Endodermal cell (in vitro differentiated cells): ENCODE results near the gene KCNMA1. TPM values are rescaled to one million over a fixed set of nuclear protein-coding genes. Genes with fewer than 3 reads are reported as not detected.

ENCODE experiments used
- DNase-seq: peaks from one replicate; pipeline ENCODE4 v3.0.0-alpha.2; 2017
- H3K27ac ChIP-seq: 2 replicates; pipeline ENCODE4 v1.5.1; 2013; ENCODE audit warnings: mild to moderate bottlenecking, low read depth, low read length, moderate library complexity
- H3K27me3 ChIP-seq: 2 replicates; pipeline ENCODE4 v1.6.1; 2013; ENCODE audit warnings: mild to moderate bottlenecking, low read length, moderate library complexity; ENCODE audit not compliant: insufficient read depth, control insufficient read depth, poor library complexity, severe bottlenecking
- H3K36me3 ChIP-seq: 2 replicates; pipeline ENCODE4 v1.7.0; 2013; ENCODE audit warnings: mild to moderate bottlenecking, low read length, moderate library complexity; ENCODE audit not compliant: control insufficient read depth, insufficient read depth
- H3K4me1 ChIP-seq: one replicate; pipeline ENCODE4 v1.7.0; 2013; ENCODE audit warnings: low read length; ENCODE audit not compliant: control insufficient read depth, insufficient read depth
- H3K4me3 ChIP-seq: 2 replicates; pipeline ENCODE4 v1.5.1; 2013; ENCODE audit warnings: mild to moderate bottlenecking, low read length, moderate library complexity
- H3K9ac ChIP-seq: 2 replicates; pipeline ENCODE4 v1.6.1; 2013; ENCODE audit warnings: mild to moderate bottlenecking, low read length, moderate library complexity; ENCODE audit not compliant: poor library complexity, severe bottlenecking; ENCODE audit errors: extremely low read depth
- H3K9me3 ChIP-seq: 2 replicates; pipeline ENCODE4 v1.6.1; 2013; ENCODE audit warnings: mild to moderate bottlenecking, low read length, moderate library complexity; ENCODE audit not compliant: control insufficient read depth
- H3K27ac Mint-ChIP-seq: 2 replicates; pipeline ENCODE4 v1.8.0; 2020; ENCODE audit warnings: mixed read lengths
- H3K27me3 Mint-ChIP-seq: 2 replicates; pipeline ENCODE4 v1.8.0; 2021; ENCODE audit warnings: mild to moderate bottlenecking, mixed read lengths; ENCODE audit not compliant: insufficient read depth
- H3K36me3 Mint-ChIP-seq: 2 replicates; pipeline ENCODE4 v1.8.0; 2020; ENCODE audit warnings: low read depth, mixed read lengths
- H3K4me1 Mint-ChIP-seq: 2 replicates; pipeline ENCODE4 v1.8.0; 2020; ENCODE audit warnings: mixed read lengths
- H3K4me3 Mint-ChIP-seq: 2 replicates; pipeline ENCODE4 v1.8.0; 2020; ENCODE audit warnings: mild to moderate bottlenecking, moderate library complexity, mixed read lengths
- H3K9me3 Mint-ChIP-seq: 2 replicates; pipeline ENCODE4 v1.8.0; 2020; ENCODE audit warnings: mild to moderate bottlenecking, mixed read lengths
- WGBS, 2 experiments: methylation state at CpG; one replicate each; pipeline versions ENCODE4 v1.1.5 to v1.1.7; 2013; ENCODE audit warnings: missing lambda C conversion rate in 2 of 2, mixed read lengths in 1 of 2; ENCODE audit not compliant: insufficient coverage in 1 of 2, insufficient read length in 1 of 2; 5-methylcytosine and 5-hydroxymethylcytosine counted together
- total RNA-seq, 2 donors: library from RNA; stranded (reverse); fragmentation: NEBNext Ultra II Directional in 1 of 2; extraction: Animal tissue kit (Norgen Biotek cat#: 25700) in 1 of 2; gene quantifications; 2 replicates in 1 of 2; 3 replicates in 1 of 2; pipeline ENCODE4 v1.2.1, GENCODE V29; 2021
- TF ChIP-seq, protein P1 (sequence below): fragments of 200-600 bp; sonication (generic); conservative IDR thresholded peaks from 2 replicates; pipeline ENCODE4 v1.5.0; 2021; ENCODE audit warnings: antibody characterized with exemption, mild to moderate bottlenecking

The KCNMA1 gene
- total RNA-seq, 2 donors from 2014 or later = 0.55 to 1.3 TPM

DNA sequence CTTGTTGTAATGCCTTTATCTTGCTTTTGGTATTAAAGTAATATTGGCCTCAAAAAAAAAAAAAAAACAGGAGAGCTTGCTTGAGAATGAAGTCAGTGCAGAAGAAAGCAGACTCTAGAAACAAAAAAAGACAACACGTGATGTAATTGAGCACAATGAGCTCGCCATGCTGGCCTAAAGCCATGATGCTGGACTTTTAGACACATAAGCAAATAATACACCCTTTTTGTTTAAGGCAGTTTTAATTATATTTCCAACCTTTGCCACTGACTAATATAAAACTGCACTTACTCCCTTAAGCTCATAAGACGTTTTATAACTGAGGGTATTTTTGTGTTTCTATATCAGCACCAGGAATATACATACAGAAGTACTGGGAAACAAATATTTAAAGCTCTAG, 798.3 kb downstream of the KCNMA1 start:
- peaks cover 4% of the 10 kb centered on the region for H3K27me3 Mint-ChIP-seq
- peaks cover 2% of the 10 kb centered on the region for H3K9me3 Mint-ChIP-seq
- Histone ChIP-seq H3K27ac (no peak overlapping the region), H3K36me3 (no peaks in the 10 kb centered on the region), H3K9me3 (no peaks in the 10 kb centered on the region), H3K27me3 (peaks cover under 1% of the 10 kb centered on the region), H3K4me1 (no peaks in the 10 kb centered on the region), H3K4me3 (no peak overlapping the region), H3K9ac (no peak overlapping the region)
- H3K4me1 Mint-ChIP-seq = no peaks in the 10 kb centered on the region
- no peak for DNase-seq
- TF ChIP-seq, protein P1, sequence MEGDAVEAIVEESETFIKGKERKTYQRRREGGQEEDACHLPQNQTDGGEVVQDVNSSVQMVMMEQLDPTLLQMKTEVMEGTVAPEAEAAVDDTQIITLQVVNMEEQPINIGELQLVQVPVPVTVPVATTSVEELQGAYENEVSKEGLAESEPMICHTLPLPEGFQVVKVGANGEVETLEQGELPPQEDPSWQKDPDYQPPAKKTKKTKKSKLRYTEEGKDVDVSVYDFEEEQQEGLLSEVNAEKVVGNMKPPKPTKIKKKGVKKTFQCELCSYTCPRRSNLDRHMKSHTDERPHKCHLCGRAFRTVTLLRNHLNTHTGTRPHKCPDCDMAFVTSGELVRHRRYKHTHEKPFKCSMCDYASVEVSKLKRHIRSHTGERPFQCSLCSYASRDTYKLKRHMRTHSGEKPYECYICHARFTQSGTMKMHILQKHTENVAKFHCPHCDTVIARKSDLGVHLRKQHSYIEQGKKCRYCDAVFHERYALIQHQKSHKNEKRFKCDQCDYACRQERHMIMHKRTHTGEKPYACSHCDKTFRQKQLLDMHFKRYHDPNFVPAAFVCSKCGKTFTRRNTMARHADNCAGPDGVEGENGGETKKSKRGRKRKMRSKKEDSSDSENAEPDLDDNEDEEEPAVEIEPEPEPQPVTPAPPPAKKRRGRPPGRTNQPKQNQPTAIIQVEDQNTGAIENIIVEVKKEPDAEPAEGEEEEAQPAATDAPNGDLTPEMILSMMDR = no peak
- no peak overlapping the region for H3K4me3 Mint-ChIP-seq
- H3K27ac Mint-ChIP-seq = no peak overlapping the region
- 92% methylated on average over 3 of the region's 3 CpGs; no CpG with 5 or more reads in 1 of the 2 experiments for WGBS, 2 experiments
- no peaks in the 10 kb centered on the region for H3K36me3 Mint-ChIP-seq

DNA sequence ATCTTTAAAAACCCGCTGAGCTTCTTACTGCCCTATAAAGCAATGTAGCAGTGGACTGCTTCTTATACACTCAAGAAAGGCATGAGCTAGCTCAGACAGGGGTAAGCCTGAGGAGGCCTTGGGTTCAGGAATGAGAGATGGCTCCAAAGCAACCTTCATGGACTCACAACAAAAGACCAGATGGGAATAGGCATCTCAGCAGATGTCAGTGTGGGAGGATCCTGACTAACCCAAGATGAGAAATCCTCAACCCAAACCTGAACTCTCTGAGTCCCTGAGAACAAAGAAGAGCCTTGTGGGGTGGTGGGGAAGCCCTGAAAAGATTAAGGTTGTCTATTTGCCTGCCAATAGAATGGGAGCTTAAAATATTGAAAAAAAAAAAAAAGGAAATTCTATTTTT, 807.4 kb downstream of the KCNMA1 start:
- H3K27ac Mint-ChIP-seq = no peak overlapping the region
- Histone ChIP-seq H3K4me1 (peaks cover 9% of the 10 kb centered on the region), H3K27ac (no peak overlapping the region), H3K36me3 (no peaks in the 10 kb centered on the region), H3K27me3 (peaks cover 34% of the 10 kb centered on the region), H3K9ac (no peak overlapping the region), H3K9me3 (no peaks in the 10 kb centered on the region), H3K4me3 (no peak overlapping the region)
- peaks cover 19% of the 10 kb centered on the region for H3K27me3 Mint-ChIP-seq
- peaks cover 8% of the 10 kb centered on the region for H3K4me1 Mint-ChIP-seq
- no peak for DNase-seq
- 83 to 86% methylated on average over 1 of the region's 1 CpG for WGBS, 2 experiments
- H3K36me3 Mint-ChIP-seq = no peaks in the 10 kb centered on the region
- H3K4me3 Mint-ChIP-seq = no peak overlapping the region
- H3K9me3 Mint-ChIP-seq = peaks cover 3% of the 10 kb centered on the region
- TF ChIP-seq, protein P1 = no peak

DNA sequence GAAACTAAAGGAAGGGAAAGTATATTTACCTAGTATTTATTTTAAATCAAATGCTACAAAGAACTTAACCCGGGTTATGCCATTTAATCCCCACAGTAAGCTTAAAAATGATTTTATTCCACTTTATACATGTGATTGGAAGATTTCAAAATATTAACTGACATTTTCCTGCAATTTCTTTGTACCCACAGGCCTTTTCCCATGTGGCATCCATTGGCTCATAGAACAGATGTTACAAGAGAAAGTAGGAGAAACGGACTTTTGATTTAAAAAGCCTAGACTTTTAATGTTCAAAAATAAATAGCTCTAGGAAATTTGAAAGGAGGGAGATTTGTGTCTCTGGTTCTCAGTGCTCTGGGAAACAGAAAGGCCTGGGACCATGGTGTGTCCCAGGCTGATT, 807.9 kb downstream of the KCNMA1 start:
- H3K9me3 Mint-ChIP-seq = peaks cover 3% of the 10 kb centered on the region
- H3K27me3 Mint-ChIP-seq = peaks cover 24% of the 10 kb centered on the region
- Histone ChIP-seq H3K27me3 (peaks cover 39% of the 10 kb centered on the region), H3K4me1 (peaks cover 9% of the 10 kb centered on the region), H3K36me3 (no peaks in the 10 kb centered on the region), H3K9me3 (no peaks in the 10 kb centered on the region), H3K9ac (no peak overlapping the region), H3K4me3 (no peak overlapping the region), H3K27ac (no peak overlapping the region)
- no peak overlapping the region for H3K4me3 Mint-ChIP-seq
- 33 to 71% methylated on average over 1 of the region's 2 CpGs for WGBS, 2 experiments
- H3K4me1 Mint-ChIP-seq = peaks cover 8% of the 10 kb centered on the region
- no peak overlapping the region for H3K27ac Mint-ChIP-seq
- DNase-seq = no peak
- no peaks in the 10 kb centered on the region for H3K36me3 Mint-ChIP-seq
- TF ChIP-seq, protein P1 = no peak
